Smooth muscle cell (in vitro differentiated cells): Measurements from ENCODE around the gene MRPL23. TPM values are rescaled to one million over a fixed set of nuclear protein-coding genes. Genes with fewer than 3 reads are reported as not detected.

ENCODE experiments used
- DNase-seq: peaks from one replicate; lab custom pipeline; 2025; ENCODE audit not compliant: unreplicated experiment; lab: John Stamatoyannopoulos, UW
- H2AFZ ChIP-seq: fragments of 200-600 bp; sonication (generic); 2 replicates; pipeline ENCODE4 v1.6.0; 2016; ENCODE audit warnings: antibody characterized with exemption, low read depth, mild to moderate bottlenecking
- H3F3A ChIP-seq: fragments of 200-600 bp; sonication (generic); 2 replicates; pipeline ENCODE4 v1.6.0; 2017; ENCODE audit warnings: antibody characterized with exemption, low read depth
- H3K27ac ChIP-seq: fragments of 200-600 bp; sonication (generic); 2 replicates; pipeline ENCODE4 v1.5.1; 2016; ENCODE audit warnings: low read depth, mild to moderate bottlenecking
- H3K27me3 ChIP-seq: fragments of 200-600 bp; sonication (generic); 2 replicates; pipeline ENCODE4 v1.6.1; 2016; ENCODE audit warnings: low read depth, mild to moderate bottlenecking
- H3K36me3 ChIP-seq: fragments of 200-600 bp; sonication (generic); 2 replicates; pipeline ENCODE4 v1.5.1; 2016; ENCODE audit warnings: low read depth
- H3K4me1 ChIP-seq: fragments of 200-600 bp; sonication (generic); 2 replicates; pipeline ENCODE4 v1.5.1; 2016; ENCODE audit warnings: low read depth
- H3K4me2 ChIP-seq: fragments of 200-600 bp; sonication (generic); 2 replicates; pipeline ENCODE4 v1.6.0; 2016; ENCODE audit warnings: mild to moderate bottlenecking
- H3K4me3 ChIP-seq: fragments of 200-600 bp; sonication (generic); 2 replicates; pipeline ENCODE4 v1.5.1; 2016; ENCODE audit warnings: mild to moderate bottlenecking
- H3K79me2 ChIP-seq: fragments of 200-600 bp; sonication (generic); 2 replicates; pipeline ENCODE4 v1.6.0; 2016; ENCODE audit warnings: low read depth, mild to moderate bottlenecking
- H3K9ac ChIP-seq: fragments of 200-600 bp; sonication (generic); 2 replicates; pipeline ENCODE4 v1.6.0; 2016; ENCODE audit warnings: low read depth
- H3K9me3 ChIP-seq: fragments of 200-600 bp; sonication (generic); replicated peaks from 2 replicates; pipeline ENCODE4 v1.5.1; 2016; ENCODE audit warnings: low read depth
- H4K20me1 ChIP-seq: fragments of 200-600 bp; sonication (generic); 2 replicates; pipeline ENCODE4 v1.6.0; 2016; ENCODE audit warnings: low read depth
- WGBS: methylation state at CpG from one replicate; pipeline ENCODE4 v1.1.7; 2016; ENCODE audit warnings: low lambda C conversion rate; 5-methylcytosine and 5-hydroxymethylcytosine counted together
- polyA plus RNA-seq: library from polyadenylated mRNA; unstranded; fragments of >200 nt; fragmentation: Nextera tagmentation; extraction: Ambion mirVana; gene quantifications from 2 replicates; pipeline ENCODE4 v1.2.1, GENCODE V29; 2016
- total RNA-seq: library from RNA; depleted of rRNA; stranded (reverse); fragments of >200 nt; gene quantifications from 2 replicates; pipeline ENCODE4 v1.2.3, GENCODE V29; 2014
- TF ChIP-seq, protein P1 (sequence below): fragments of 200-600 bp; sonication (generic); IDR thresholded peaks from 2 replicates; pipeline ENCODE4 v1.5.1; 2017; ENCODE audit warnings: borderline replicate concordance, mild to moderate bottlenecking, antibody characterized with exemption; ENCODE audit not compliant: insufficient read depth, poor library complexity, severe bottlenecking

The MRPL23 gene
- total and polyA plus RNA-seq, 2 experiments from 2014 or later = 38.8 to 51.6 TPM

DNA sequence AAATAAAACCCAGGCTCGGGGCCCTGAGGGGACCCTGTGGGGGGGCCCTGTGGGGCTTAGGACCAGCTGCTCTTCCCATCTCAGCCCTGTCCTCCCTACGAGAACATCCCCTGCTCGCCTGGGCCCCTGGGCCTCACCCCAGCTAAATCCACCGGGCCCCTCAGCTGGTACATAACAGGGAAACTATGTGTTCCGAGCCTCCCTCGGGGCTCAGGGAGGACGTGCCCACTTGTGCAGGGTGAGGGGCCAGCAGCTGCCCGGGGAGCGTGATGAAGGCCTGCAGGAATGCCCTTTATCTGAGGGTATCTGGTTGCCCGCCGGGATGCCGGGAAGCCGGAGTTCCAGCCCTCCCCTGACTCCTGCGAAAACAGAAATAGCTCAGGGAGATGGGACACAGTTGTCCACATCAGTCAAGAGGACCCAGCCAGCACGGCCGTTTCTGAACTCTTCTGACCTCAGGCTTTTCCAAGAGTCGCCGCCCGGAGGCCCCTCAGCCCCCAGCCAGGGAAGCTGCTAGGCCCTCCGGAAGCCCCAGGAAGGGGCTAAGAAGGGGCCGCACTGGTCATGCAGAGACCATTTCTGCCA, 20.6 kb downstream of the MRPL23 start:
- Histone ChIP-seq H3K36me3 (no peaks in the 10 kb centered on the region), H3F3A (no peaks in the 10 kb centered on the region), H4K20me1 (no peaks in the 10 kb centered on the region), H3K27ac (no peak overlapping the region), H3K4me2 (no peak overlapping the region), H3K79me2 (no peaks in the 10 kb centered on the region), H3K9me3 (no peaks in the 10 kb centered on the region), H3K4me1 (no peaks in the 10 kb centered on the region), H3K9ac (no peak overlapping the region), H3K27me3 (no peaks in the 10 kb centered on the region), H2AFZ (no peak overlapping the region), H3K4me3 (no peak overlapping the region)
- WGBS = no CpG with 5 or more reads among the region's 21 CpGs
- no peak for DNase-seq
- TF ChIP-seq, protein P1, sequence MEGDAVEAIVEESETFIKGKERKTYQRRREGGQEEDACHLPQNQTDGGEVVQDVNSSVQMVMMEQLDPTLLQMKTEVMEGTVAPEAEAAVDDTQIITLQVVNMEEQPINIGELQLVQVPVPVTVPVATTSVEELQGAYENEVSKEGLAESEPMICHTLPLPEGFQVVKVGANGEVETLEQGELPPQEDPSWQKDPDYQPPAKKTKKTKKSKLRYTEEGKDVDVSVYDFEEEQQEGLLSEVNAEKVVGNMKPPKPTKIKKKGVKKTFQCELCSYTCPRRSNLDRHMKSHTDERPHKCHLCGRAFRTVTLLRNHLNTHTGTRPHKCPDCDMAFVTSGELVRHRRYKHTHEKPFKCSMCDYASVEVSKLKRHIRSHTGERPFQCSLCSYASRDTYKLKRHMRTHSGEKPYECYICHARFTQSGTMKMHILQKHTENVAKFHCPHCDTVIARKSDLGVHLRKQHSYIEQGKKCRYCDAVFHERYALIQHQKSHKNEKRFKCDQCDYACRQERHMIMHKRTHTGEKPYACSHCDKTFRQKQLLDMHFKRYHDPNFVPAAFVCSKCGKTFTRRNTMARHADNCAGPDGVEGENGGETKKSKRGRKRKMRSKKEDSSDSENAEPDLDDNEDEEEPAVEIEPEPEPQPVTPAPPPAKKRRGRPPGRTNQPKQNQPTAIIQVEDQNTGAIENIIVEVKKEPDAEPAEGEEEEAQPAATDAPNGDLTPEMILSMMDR = no peak

GRCh38 chr11:1968454-1969002, 21.4 kb downstream of the MRPL23 start:
- Histone ChIP-seq H3K9ac (no peak overlapping the region), H3K36me3 (no peaks in the 10 kb centered on the region), H3K27ac (no peak overlapping the region), H3K27me3 (no peaks in the 10 kb centered on the region), H3K79me2 (no peaks in the 10 kb centered on the region), H3K4me2 (no peak overlapping the region), H3F3A (no peaks in the 10 kb centered on the region), H3K4me1 (no peaks in the 10 kb centered on the region), H4K20me1 (no peaks in the 10 kb centered on the region), H3K9me3 (no peaks in the 10 kb centered on the region), H2AFZ (no peak overlapping the region), H3K4me3 (no peak overlapping the region)
- TF ChIP-seq, protein P1 = no peak
- DNase-seq = no peak
- WGBS = no CpG with 5 or more reads among the region's 24 CpGs

GRCh38 chr11:1969035-1969434, 21.9 kb downstream of the MRPL23 start:
- Histone ChIP-seq H3K9ac (no peak overlapping the region), H3K27ac (no peak overlapping the region), H3K4me1 (no peaks in the 10 kb centered on the region), H3K27me3 (no peaks in the 10 kb centered on the region), H3K36me3 (no peaks in the 10 kb centered on the region), H3K4me3 (no peak overlapping the region), H3F3A (no peaks in the 10 kb centered on the region), H4K20me1 (no peaks in the 10 kb centered on the region), H2AFZ (no peak overlapping the region), H3K79me2 (no peaks in the 10 kb centered on the region), H3K9me3 (no peaks in the 10 kb centered on the region), H3K4me2 (no peak overlapping the region)
- no CpG with 5 or more reads among the region's 21 CpGs for WGBS
- TF ChIP-seq, protein P1 = no peak
- no peak for DNase-seq

GRCh38 chr11:1969776-1970175, 22.6 kb downstream of the MRPL23 start:
- Histone ChIP-seq H3K36me3 (no peaks in the 10 kb centered on the region), H3K9ac (no peak overlapping the region), H3K4me1 (no peaks in the 10 kb centered on the region), H3K27me3 (no peaks in the 10 kb centered on the region), H3K4me2 (no peak overlapping the region), H4K20me1 (no peaks in the 10 kb centered on the region), H2AFZ (no peak overlapping the region), H3F3A (no peaks in the 10 kb centered on the region), H3K27ac (no peak overlapping the region), H3K4me3 (no peak overlapping the region), H3K79me2 (no peaks in the 10 kb centered on the region), H3K9me3 (no peaks in the 10 kb centered on the region)
- no CpG with 5 or more reads among the region's 23 CpGs for WGBS
- DNase-seq = no peak
- TF ChIP-seq, protein P1 = no peak
